Measurements from ENCODE around the gene RPS16. TPM values are rescaled to one million over a fixed set of nuclear protein-coding genes. Genes with fewer than 3 reads are reported as not detected.

The RPS16 gene
- total and polyA plus RNA-seq, 9 of the 15 experiments (the other 6 are each of a cell fraction or from before 2014, with no cell fraction given) = 82.6 to 3,671 (median 2,204) TPM

DNA sequence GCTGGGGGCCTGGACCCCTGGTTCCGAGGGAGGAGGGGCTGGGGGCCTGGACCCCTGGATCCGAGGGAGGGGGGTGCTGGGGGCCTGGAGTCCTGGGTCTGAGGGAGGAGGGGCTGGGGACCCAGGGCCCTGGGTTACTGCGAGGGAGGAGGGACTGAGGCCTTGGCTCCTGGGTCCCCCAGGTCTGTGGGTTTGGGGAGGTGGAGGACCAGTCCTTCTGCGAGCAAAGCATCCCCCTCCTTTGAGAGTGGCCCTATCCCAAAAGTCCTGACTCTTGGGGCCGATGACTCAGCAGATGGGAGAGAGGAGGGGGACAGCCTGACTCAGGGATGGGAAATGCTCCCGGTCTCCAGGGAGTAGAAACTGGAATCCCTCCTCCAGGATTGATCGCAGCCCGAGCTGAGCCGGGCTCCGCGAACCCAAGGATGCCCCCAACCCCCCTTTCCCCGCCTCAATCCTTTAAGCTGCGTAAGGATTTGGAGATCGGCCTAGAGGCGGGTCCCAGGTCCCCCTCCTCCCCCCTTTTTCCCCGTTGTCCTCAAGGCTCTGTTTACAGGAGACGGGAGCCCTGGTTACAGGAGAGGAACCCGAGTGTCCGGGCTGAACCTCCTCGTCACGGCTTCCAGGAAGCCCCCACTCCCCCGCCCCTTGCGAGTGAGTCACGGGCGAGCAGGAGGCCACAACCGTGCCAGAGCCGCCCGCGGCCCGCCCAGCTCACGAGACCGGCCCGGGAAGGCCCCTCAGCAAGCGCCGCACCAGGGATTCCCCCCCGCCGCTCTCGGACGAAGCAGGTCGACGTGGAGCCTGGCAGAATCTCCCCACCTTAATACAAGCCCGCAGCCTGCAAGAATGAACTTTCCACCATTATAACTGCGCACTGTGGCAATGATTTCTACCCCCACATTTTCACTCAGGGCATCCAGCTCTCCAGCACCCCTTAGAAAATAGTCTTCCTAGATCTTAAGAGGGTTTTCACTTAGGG is 32.1 kb downstream of the RPS16 start (continued):
- TF ChIP-seq CREM (IDR thresholded peaks at IDR 0.05; ENCODE audit: low read depth) (peak; percentile 76; the same call in 1 of the 2 replicates), KLF6 (CRISPR knock-in tag; IDR thresholded peaks at IDR 0.05; ENCODE audit: borderline replicate concordance) (no peak), DPF2 (IDR thresholded peaks at IDR 0.05) (peak; percentile 80; the same call in 1 of the 2 replicates), DMBX1 (CRISPR knock-in tag; IDR thresholded peaks at IDR 0.05; ENCODE audit: borderline replicate concordance) (no peak), SMARCC2 (IDR thresholded peaks at IDR 0.05; ENCODE audit: low read depth) (no peak), TEAD1 (CRISPR knock-in tag; IDR thresholded peaks at IDR 0.05) (0 out of 4 replicates have a peak, but pooled peaks of 1 of the 2 experiments have one; percentile 38), RCOR1 (IDR thresholded peaks at IDR 0.05; ENCODE audit: borderline replicate concordance in 1 of 2, low read depth in 2 of 2, low read length in 2 of 2) (peak in 1 of 2 experiments; percentile 35; a peak in 1 of 4 replicates), RBFOX2 (IDR thresholded peaks at IDR 0.05; ENCODE audit: low read depth, low read length) (peak; percentile 76)
- TF ChIP-seq, protein P1, sequence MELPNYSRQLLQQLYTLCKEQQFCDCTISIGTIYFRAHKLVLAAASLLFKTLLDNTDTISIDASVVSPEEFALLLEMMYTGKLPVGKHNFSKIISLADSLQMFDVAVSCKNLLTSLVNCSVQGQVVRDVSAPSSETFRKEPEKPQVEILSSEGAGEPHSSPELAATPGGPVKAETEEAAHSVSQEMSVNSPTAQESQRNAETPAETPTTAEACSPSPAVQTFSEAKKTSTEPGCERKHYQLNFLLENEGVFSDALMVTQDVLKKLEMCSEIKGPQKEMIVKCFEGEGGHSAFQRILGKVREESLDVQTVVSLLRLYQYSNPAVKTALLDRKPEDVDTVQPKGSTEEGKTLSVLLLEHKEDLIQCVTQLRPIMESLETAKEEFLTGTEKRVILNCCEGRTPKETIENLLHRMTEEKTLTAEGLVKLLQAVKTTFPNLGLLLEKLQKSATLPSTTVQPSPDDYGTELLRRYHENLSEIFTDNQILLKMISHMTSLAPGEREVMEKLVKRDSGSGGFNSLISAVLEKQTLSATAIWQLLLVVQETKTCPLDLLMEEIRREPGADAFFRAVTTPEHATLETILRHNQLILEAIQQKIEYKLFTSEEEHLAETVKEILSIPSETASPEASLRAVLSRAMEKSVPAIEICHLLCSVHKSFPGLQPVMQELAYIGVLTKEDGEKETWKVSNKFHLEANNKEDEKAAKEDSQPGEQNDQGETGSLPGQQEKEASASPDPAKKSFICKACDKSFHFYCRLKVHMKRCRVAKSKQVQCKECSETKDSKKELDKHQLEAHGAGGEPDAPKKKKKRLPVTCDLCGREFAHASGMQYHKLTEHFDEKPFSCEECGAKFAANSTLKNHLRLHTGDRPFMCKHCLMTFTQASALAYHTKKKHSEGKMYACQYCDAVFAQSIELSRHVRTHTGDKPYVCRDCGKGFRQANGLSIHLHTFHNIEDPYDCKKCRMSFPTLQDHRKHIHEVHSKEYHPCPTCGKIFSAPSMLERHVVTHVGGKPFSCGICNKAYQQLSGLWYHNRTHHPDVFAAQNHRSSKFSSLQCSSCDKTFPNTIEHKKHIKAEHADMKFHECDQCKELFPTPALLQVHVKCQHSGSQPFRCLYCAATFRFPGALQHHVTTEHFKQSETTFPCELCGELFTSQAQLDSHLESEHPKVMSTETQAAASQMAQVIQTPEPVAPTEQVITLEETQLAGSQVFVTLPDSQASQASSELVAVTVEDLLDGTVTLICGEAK (IDR thresholded peaks at IDR 0.05) = no peak
- TF ChIP-seq, protein P1 (CRISPR knock-in tag; IDR thresholded peaks at IDR 0.05) = no peak
- TF ChIP-seq, protein P2, sequence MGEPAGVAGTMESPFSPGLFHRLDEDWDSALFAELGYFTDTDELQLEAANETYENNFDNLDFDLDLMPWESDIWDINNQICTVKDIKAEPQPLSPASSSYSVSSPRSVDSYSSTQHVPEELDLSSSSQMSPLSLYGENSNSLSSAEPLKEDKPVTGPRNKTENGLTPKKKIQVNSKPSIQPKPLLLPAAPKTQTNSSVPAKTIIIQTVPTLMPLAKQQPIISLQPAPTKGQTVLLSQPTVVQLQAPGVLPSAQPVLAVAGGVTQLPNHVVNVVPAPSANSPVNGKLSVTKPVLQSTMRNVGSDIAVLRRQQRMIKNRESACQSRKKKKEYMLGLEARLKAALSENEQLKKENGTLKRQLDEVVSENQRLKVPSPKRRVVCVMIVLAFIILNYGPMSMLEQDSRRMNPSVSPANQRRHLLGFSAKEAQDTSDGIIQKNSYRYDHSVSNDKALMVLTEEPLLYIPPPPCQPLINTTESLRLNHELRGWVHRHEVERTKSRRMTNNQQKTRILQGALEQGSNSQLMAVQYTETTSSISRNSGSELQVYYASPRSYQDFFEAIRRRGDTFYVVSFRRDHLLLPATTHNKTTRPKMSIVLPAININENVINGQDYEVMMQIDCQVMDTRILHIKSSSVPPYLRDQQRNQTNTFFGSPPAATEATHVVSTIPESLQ (CRISPR knock-in tag; IDR thresholded peaks at IDR 0.05) = 0 out of 2 replicates have a peak, but pooled peaks have one; percentile 6
- TF ChIP-seq, protein P3, sequence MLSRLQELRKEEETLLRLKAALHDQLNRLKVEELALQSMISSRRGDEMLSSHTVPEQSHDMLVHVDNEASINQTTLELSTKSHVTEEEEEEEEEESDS (CRISPR knock-in tag; IDR thresholded peaks at IDR 0.05) = no peak
- TF ChIP-seq, protein P4, sequence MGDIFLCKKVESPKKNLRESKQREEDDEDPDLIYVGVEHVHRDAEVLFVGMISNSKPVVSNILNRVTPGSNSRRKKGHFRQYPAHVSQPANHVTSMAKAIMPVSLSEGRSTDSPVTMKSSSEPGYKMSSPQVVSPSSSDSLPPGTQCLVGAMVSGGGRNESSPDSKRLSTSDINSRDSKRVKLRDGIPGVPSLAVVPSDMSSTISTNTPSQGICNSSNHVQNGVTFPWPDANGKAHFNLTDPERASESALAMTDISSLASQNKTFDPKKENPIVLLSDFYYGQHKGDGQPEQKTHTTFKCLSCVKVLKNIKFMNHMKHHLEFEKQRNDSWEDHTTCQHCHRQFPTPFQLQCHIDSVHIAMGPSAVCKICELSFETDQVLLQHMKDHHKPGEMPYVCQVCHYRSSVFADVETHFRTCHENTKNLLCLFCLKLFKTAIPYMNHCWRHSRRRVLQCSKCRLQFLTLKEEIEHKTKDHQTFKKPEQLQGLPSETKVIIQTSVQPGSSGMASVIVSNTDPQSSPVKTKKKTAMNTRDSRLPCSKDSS (IDR thresholded peaks at IDR 0.05; ENCODE audit: low read depth, partially characterized antibody) = no peak

All from K562 (cell line).